ENCODE data around the gene EDC3.
"Not testable (repeated sequence)": the region's sequence is repeated elsewhere in the genome, so short reads cannot be mapped to it uniquely, and the experiment has no call there.

The EDC3 gene

GRCh38 chr15:74709011-74709410, 13.2 kb upstream of the EDC3 start:
- no peak for DNase-seq

GRCh38 chr15:74696808-74697207, 984 bp upstream of the EDC3 start:
- DNase-seq = no peak

GRCh38 chr15:74696398-74696729, 540 bp upstream of the EDC3 start:
- DNase-seq = no peak

DNA sequence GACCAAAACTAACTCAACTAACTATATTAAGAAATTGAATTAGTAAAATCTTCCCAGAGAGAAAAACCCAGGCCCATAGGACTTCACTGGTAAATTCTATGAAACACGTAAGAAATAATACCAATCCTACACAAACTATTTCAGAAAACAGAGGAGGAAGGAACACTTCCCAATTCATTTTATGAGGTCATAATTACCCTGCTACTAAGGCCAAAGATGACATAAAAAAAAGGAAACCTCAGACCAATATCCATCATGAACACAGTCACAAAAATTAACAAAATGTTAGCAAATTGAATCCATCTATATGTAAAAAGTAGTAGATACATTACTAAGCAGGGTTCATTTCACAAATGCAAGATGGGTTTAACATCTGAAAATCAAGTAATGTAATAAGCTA, 3.5 kb downstream of the EDC3 start:
- DNase-seq = no peak

- DNase-seq = no peak
Measured at GRCh38 chr15:74683758-74684157, 12.1 kb downstream of the EDC3 start.

- no peak for DNase-seq
Measured at GRCh38 chr15:74682954-74683353, 12.9 kb downstream of the EDC3 start.

DNA sequence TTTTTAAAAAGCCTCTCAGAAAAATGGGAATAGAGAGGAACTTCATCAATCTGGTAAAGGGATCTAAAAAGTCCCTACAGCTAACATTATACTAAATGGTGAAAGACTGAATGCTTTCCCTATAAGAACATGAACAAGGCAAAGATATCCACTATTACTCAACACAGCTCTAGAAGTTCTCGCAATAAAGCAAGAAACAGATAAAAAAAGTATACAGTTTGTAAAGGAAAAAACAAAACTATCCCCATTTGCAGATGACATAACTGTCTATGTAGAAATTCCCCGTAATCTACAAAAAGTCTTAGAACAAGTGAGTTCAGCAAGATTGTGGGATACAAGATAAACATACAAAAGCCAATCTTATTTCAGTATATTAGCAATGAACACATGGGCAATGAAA, 15.4 kb downstream of the EDC3 start:
- DNase-seq = no peak

GRCh38 chr15:74676801-74677200, 19.0 kb downstream of the EDC3 start:
- DNase-seq = no peak

- DNase-seq = no peak
Measured at GRCh38 chr15:74674161-74674560, 21.7 kb downstream of the EDC3 start.

- no peak for DNase-seq
Measured at GRCh38 chr15:74669627-74670026, 26.2 kb downstream of the EDC3 start.

GRCh38 chr15:74667975-74668374, 27.8 kb downstream of the EDC3 start:
- DNase-seq = no peak

GRCh38 chr15:74664670-74665069, 31.2 kb downstream of the EDC3 start:
- DNase-seq = no peak

- DNase-seq = no peak
Measured at GRCh38 chr15:74664028-74664616, 31.7 kb downstream of the EDC3 start.

GRCh38 chr15:74663303-74664027, 32.4 kb downstream of the EDC3 start:
- no peak for DNase-seq

GRCh38 chr15:74662064-74662860, 33.6 kb downstream of the EDC3 start:
- DNase-seq = no peak

DNA sequence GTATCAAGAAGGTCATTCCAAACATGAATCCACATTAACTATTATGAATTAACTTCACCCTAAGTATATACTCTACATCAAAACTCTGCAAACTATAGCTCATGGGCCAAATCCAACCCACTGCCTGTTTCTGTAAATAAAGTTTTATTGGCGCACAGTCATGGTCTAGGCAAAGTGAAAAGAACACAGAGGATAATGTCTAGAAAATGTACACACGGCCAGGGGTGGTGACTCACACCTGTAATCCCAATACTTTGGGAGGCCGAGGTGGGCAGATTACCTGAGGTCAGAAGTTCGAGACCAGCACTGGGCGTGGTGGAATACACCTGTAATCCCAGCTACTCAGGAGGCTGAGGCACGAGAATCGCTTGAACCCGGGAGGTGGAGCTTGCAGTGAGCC, 34.5 kb downstream of the EDC3 start:
- not testable (repeated sequence) for DNase-seq

DNA sequence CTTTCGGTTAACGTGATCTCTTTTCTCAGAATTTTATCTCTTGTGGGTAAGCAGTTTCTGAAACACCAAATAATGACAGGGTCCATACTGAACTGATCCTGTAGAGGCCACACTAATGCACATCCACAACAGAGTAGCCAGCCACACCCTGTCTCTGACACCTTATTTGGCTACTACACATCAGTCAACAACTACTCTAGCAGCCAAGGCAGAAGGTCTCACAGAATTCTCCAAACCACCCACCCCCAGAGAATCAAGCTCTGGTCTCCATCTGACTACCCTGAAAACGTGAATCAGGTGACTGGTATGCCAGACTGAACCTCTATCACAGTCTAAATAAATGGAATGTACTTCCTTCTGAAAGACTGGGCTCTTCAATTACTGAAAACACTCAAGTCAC, 38.0 kb downstream of the EDC3 start:
- DNase-seq = no peak

- DNase-seq = no peak
Measured at GRCh38 chr15:74656935-74657535, 38.8 kb downstream of the EDC3 start.

GRCh38 chr15:74655424-74655823, 40.4 kb downstream of the EDC3 start:
- no peak for DNase-seq

- DNase-seq = no peak
Measured at GRCh38 chr15:74653426-74654102, 42.3 kb downstream of the EDC3 start.

- DNase-seq = no peak
Measured at GRCh38 chr15:74651242-74651741, 44.5 kb downstream of the EDC3 start.

DNA sequence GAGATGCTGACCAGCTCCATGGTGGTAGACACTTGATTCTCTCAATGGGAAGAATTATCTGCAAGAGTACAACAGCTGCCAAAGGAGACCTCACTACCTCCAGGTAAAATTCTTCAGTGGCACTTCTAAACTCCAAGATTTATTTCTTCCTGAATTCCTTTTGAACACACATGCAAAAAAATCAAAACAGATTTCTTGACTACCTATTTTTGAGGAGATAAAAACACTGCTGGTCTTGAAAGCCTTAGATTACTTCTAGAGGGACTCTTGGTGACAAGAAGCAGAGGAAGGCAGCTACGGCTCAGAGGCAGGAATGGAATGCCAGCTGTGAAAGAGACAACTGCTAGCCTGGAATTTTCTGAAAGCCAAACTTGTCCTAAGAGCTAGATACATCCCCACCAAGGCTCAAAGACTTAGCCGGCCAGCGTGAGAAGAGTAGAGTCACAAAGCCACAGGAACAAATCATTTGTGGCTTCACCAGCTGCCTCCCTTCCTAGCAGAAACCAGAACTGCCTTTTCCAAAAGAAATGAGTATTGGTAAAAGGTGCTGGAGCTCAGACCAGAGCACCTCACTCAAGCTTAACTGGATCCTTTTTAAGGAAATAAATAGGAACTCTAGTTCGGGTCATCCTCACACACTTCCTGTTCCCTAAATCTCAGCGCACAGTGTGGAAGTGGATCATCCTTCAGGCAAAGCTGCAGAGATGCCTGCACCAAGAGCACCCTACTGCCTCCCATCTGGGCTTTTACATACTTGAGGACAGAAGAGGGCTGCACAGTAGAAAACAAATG, 47.6 kb downstream of the EDC3 start:
- DNase-seq = no peak

Data from left hindlimb (tissue), 1 donor.